Neural crest cell (in vitro differentiated cells): ENCODE measurements around the gene CFAP77. TPM values are rescaled to one million over a fixed set of nuclear protein-coding genes. Genes with fewer than 3 reads are reported as not detected.

Source experiments
- DNase-seq: peaks from one replicate; pipeline ENCODE4 v3.0.0; 2021; ENCODE audit warnings: low read depth, mixed read lengths, low spot score
- H3K27ac Mint-ChIP-seq: one replicate; pipeline ENCODE4 v1.8.0; 2021; ENCODE audit warnings: mild to moderate bottlenecking, mixed read lengths; ENCODE audit not compliant: unreplicated experiment
- H3K27me3 Mint-ChIP-seq: 2 replicates; pipeline ENCODE4 v1.8.0; 2021; ENCODE audit warnings: low read depth, mild to moderate bottlenecking, mixed read lengths
- H3K36me3 Mint-ChIP-seq: 2 replicates; pipeline ENCODE4 v1.8.0; 2021; ENCODE audit warnings: low read depth, mild to moderate bottlenecking, mixed read lengths
- H3K4me1 Mint-ChIP-seq: 2 replicates; pipeline ENCODE4 v1.8.0; 2021; ENCODE audit warnings: mixed read lengths
- H3K4me3 Mint-ChIP-seq: one replicate; pipeline ENCODE4 v1.8.0; 2021; ENCODE audit warnings: mild to moderate bottlenecking, mixed read lengths
- H3K9me3 Mint-ChIP-seq: 2 replicates; pipeline ENCODE4 v1.8.0; 2021; ENCODE audit warnings: mixed read lengths
- CTCF ChIP-seq: fragments of 200-600 bp; sonication (generic); conservative IDR thresholded peaks from 2 replicates; pipeline ENCODE4 v1.5.0; 2021; ENCODE audit warnings: antibody characterized with exemption, mild to moderate bottlenecking
- total RNA-seq: library from RNA; stranded (reverse); gene quantifications from 2 replicates; pipeline ENCODE4 v1.2.1, GENCODE V29; 2021

The CFAP77 gene
- total RNA-seq, 1 donor from 2014 or later, result 0.23 TPM

- Mint-ChIP-seq H3K36me3 (peaks cover 4% of the 10 kb centered on the region), H3K27me3 (peaks cover 16% of the 10 kb centered on the region), H3K4me3 (no peak overlapping the region), H3K4me1 (peaks cover 5% of the 10 kb centered on the region), H3K9me3 (peaks cover 7% of the 10 kb centered on the region), H3K27ac (no peak overlapping the region)
- no peak for DNase-seq
- no peak for TF ChIP-seq CTCF
Measured at GRCh38 chr9:132531710-132532570, 121.9 kb downstream of the CFAP77 start.

DNA sequence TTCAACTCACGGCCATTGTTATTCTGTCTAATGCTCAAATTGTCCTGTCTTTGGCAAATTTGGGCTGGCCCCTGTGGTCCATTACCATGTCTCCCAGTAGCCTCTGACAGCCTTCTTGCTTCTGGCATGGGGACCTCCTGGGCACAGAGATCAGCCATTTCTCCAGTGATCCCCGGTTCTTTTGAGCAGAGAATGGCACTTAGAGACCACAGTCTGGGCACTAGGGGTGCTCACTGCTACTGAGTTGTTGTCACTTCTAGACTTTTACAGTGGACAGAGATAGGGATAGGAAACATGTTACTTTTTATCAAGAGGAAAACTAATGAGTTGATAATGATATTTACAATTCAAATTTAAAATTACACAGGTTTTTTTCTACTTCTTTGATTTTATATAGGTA is 124.8 kb downstream of the CFAP77 start:
- Mint-ChIP-seq H3K36me3 (peaks cover 4% of the 10 kb centered on the region), H3K9me3 (peaks cover 7% of the 10 kb centered on the region), H3K4me1 (peaks cover 5% of the 10 kb centered on the region), H3K27me3 (peaks cover 16% of the 10 kb centered on the region), H3K4me3 (no peak overlapping the region), H3K27ac (no peak overlapping the region)
- TF ChIP-seq CTCF, result no peak
- DNase-seq, result no peak

DNA sequence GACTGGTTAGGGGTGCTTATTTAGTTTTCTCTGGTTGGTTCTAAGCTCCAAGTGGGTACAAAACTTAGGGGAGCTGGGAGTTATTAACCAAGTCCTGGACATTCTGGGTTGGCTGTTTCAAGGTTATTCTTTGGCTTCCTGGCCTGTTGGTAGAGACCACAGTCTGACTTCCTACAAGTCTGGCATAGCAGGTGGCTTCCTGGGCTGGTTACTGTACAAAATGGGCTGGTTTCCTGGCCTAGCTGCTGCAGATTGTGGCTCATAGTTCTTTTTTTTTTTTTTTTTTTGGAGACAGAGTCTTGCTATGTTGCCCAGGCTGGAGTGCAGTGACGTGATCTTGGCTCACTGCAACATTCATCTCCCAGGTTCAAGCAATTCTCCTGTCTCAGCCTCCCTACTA is 126.1 kb downstream of the CFAP77 start:
- H3K4me3 Mint-ChIP-seq, result no peak overlapping the region
- no peak for DNase-seq
- no peak overlapping the region for H3K27ac Mint-ChIP-seq
- no peak for TF ChIP-seq CTCF
- H3K27me3 Mint-ChIP-seq, result peaks cover 8% of the 10 kb centered on the region
- H3K9me3 Mint-ChIP-seq, result peaks cover 7% of the 10 kb centered on the region
- peaks cover 4% of the 10 kb centered on the region for H3K36me3 Mint-ChIP-seq
- peaks cover 10% of the 10 kb centered on the region for H3K4me1 Mint-ChIP-seq

DNA sequence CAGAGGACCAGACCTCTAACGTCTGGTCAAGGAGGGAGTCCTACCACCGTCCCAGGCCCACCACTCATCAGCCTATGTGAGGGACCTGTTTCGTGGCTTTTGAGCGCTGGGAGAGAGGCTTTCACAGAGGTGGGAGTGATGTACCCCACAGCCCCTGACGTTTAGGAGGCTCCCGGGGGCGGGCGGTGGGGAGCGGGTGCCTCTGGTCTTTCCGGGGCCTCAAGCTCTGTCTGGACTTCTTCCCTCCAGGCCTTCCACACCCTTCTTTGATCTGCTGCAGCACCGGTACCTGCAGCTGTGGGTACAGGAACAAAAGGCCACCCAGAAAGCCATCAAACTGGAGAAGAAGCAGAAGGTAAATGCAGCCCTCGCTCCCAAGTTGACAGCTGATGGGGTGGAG is 127.3 kb downstream of the CFAP77 start:
- Mint-ChIP-seq H3K4me3 (no peak overlapping the region), H3K9me3 (peaks cover 7% of the 10 kb centered on the region), H3K27me3 (no peaks in the 10 kb centered on the region), H3K36me3 (peaks cover 4% of the 10 kb centered on the region), H3K4me1 (peaks cover 5% of the 10 kb centered on the region), H3K27ac (no peak overlapping the region)
- no peak for DNase-seq
- no peak for TF ChIP-seq CTCF

DNA sequence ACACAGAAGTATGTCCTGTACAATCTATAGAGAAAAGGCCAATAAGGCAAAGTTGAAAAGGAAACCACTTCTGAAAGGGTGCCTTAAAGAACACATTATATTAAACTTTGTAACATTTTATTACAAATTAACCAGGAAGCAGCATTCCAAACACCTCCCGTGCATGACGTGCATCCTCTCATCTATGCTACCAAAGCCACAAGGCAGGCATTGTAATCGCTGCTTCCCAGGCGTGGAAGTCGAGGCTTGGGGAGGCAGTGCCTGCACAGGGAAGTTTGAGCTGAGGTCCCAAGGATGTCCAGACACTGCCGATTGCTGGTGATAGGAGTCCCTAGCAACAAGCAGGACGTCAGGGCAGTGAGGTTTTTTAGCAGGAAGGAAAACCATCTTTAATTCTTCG is 128.1 kb downstream of the CFAP77 start:
- no peaks in the 10 kb centered on the region for H3K27me3 Mint-ChIP-seq
- peaks cover 5% of the 10 kb centered on the region for H3K4me1 Mint-ChIP-seq
- no peak for DNase-seq
- no peak overlapping the region for H3K4me3 Mint-ChIP-seq
- H3K9me3 Mint-ChIP-seq, result peaks cover 7% of the 10 kb centered on the region
- no peak overlapping the region for H3K27ac Mint-ChIP-seq
- TF ChIP-seq CTCF, result no peak
- H3K36me3 Mint-ChIP-seq, result peaks cover 4% of the 10 kb centered on the region
